Cerebellar nuclear complex (tissue), 1 donor: ENCODE results near the gene S100A6.
"Not testable (repeated sequence)": the region's sequence is repeated elsewhere in the genome, so short reads cannot be mapped to it uniquely, and the experiment has no call there.

ENCODE experiments used
- DNase-seq, 2 experiments: peaks; one replicate each; lab custom pipeline; 2025; lab: John Stamatoyannopoulos, UW

S100A6 gene

DNA sequence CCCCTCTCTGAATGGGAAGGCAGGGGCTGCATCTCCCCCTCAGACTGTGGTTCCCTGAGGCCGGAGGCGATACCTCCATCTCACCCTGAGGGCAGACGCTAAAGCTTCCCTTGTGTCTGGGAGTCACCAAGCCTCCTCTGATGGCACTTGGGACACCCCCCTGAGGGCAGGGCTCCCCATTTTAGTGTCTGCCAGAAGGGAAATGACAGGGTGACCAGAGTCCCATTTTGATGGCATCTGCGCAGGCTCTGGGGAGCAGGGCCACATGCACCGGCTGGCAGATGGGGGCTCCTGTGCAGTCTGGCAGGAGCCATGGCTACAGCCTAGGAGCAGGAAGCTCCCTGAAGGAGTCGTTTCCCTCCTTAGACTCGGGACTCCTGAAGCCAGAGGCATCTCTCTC, 28.2 kb upstream of the S100A6 start:
- DNase-seq = no peak

DNA sequence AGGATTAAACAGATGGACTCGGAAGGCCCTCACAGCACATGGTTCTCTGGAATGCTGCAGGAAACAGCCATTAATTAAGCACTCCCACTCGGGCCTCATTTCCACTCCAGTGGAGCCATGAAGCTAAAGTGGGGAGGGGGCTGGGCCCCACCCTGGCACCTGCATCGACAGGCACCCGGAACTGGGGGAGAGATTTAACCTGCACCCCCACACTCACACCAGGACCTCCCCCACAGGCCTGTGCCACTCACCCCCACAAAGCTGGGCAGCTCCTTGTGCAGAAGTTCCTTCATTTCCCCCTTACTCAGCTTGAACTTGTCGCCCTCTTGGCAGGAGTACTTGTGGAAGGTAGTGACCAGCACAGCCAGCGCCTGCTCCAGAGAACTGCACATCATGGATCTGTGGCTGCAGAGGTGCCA, 27.7 kb upstream of the S100A6 start:
- DNase-seq = no peak

DNA sequence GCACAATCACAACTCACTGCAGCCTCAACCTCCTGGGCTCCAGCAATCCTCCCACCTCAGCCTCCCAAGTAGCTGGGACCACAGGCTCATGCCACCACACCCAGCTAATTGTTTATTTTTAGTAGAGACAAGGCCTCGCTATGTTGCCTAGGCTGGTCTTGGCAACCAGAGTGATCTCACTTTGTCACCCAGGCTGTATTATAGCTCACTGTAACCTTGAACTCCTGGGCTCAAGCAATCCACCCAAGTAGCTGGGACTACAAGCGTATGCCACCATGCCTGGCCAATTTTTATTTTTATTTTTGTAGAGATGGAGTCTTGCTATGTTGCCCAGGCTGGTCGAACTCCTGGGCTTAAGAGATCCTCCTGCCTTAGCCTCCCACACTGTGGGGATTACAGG, 26.2 kb upstream of the S100A6 start:
- not testable (repeated sequence) for DNase-seq

DNA sequence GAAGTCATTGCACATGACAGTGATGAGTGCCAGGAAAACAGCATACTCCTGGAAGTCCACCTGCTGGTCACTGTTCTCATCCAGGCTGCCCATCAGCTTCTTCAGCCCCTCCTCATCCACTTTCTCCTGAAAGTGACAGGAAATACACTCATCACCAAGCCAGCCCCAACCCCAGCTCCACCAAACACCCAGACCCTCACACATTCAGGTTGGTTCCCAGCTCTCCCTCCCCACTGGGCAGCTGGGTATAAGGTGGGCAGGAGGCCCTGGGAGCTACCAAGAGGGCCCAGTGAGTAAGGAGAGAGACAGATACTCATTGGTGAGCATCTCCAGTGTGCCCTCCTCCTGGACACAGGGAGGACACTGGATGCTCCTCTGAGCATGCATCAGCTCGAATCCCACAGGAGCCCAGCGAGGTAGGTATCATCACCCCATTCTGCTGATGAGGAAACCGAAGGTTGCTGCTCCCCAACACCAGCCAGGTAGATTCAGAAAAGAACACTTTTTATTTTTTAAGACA, 25.7 kb upstream of the S100A6 start:
- DNase-seq = no peak

DNA sequence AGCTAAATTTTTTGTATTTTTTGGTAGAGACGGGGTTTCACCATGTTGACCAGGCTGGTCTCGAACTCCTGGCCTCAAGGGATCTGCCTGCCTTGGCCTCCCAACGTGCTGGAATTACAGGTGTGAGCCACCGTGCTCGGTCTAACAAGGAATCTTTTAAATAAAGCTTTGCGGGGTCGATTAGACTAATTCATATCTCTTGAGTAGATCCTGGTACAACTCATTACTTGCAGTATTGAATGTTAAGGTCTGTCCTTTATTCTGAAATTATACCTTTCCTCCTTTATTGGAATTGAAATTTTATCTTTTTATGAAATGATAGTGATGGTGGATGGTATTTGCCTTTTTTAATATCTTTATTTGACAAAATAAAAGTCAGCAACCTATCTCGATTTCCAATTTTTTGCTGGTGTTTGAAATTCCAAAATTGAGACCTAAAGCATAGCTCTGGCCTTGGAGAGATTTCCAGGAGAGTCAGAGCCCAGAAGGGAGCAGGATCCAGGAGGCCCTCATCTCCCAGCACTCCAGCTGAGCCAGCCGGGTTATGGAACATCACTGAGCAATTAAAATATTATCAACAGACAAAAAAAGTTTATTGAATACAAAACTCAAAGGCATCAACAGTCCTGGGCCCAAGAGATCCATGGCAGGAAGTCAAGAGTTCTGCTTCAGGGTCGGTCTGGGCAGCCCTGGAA, 25.1 kb upstream of the S100A6 start:
- DNase-seq = no peak

DNA sequence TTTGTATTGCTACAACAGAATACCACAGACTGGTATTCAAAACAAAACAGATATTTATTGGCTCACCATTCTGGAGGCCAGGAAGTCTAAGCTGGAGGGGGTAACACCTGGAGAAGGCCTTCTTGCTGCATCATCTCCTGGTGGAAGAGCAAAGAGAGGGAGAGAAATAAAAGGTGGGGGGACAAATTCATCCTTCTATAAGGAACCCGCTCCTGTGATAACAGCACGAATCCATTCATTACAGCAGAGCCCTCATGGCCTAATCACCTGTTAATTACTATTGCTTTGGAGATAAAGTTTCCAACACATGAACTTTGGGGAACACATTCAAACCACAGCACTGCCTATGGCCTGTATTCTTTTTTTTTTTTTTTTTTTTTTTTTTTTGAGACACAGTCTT, 24.4 kb upstream of the S100A6 start:
- no peak for DNase-seq

DNA sequence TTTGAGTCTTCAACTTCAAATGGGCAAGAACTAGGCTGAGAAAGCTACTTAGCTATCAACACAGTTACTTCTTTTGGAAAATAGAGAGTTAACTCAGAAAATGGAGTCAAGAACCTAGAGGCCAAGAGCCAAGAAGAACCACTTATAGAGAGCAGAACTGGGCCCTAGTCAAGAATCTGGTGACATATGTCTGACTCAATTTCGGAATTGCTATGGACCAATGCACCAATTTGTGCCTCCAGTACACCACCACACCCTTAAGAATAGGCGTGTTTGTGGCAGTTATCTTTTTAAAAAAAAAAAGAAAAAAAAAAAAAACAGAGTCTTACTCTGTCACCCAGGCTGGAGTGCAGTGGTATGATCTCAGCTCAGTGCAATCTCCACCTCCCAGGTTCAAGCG, 22.1 kb upstream of the S100A6 start:
- DNase-seq = no peak

DNA sequence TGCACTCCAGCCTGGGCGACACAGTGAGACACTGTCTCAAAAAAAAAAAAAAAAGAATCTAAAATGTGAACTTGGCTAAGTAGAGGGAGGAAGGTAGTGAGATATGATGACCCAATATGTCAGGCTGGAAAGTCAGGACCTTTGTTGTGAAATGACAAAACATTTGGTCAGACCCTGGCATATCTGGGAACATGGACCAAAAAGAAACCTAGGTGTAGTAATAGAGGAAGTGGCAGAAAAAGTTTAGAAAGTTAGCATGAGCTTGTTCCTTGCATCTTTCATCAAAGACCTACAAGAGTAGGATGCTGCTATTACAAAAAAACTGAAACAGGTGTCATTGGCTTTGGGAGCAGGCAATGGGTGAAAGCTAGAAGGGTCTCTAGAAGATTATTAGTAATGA, 20.6 kb upstream of the S100A6 start:
- DNase-seq = no peak

DNA sequence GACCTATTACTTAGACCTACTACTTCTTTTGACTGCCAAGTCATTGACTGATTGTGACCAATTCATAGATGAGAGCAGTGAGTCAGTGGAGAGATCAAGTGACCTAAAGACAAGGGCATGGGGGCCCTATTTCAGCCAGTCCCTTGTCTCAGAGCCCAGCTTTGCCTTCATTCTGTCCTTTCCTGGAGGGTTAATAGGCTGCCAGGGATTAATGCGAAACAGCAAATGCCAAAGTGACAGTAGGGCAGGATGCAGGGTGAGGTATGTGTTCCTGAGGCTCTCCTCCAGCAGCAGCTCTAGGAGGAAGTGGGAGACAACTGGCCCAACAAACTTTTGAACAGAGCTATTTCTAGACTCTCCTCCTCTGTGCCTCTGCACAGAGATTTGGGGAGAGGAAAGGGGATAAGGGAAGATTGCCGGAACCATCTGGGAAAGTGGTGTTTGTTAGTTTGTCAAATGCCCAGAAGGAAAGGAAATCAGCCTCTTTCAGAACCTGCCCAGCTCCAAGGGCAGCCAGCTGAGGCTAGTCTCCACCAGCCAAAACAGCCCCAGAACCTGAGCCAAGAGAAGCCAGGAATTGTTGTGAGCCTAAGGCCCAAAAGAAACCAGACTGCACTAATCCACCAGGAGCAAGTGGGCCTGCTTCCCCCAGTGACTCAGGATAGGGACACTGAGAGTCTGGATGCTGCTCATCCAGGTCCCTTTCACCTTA, 18.2 kb upstream of the S100A6 start:
- DNase-seq = no peak

DNA sequence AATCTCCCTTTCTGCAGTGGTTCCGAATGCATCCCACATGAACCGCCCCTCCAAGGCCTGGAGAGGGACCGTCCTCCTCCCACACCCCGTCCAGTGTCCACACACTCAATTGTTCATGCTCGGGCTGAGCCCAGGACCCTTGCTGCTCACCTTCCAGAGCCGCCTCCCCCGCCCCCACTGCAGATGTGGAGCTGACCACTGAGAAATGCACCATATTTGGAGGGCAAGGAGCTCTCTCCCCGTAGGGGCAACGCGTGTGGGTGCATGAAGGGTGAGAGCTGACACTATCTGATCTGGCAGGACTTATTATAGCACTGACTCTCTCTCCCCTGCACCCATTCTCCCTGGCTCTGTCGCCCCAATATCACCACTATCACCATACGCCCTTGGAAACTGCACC, 17.3 kb upstream of the S100A6 start:
- no peak for DNase-seq

DNA sequence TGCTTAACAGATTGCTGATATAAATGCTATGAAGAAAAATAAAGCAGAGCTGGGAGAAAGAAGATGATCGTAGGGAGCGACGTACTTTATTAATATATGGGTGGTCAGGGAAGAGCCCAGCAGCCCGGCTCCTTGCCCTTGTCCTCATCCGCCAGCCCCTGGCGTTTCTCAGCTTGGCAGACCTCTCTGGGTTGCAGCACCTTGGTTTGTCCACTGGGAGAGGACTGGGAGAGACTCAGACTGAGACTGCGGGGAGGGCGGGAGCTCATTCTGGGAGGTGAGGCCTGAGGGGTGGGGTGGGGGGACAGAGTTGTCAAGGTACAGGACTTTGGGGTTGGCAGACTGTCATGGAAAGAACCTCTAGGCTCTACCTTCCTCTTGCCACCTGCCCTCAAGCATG, 16.5 kb upstream of the S100A6 start:
- DNase-seq = no peak

DNA sequence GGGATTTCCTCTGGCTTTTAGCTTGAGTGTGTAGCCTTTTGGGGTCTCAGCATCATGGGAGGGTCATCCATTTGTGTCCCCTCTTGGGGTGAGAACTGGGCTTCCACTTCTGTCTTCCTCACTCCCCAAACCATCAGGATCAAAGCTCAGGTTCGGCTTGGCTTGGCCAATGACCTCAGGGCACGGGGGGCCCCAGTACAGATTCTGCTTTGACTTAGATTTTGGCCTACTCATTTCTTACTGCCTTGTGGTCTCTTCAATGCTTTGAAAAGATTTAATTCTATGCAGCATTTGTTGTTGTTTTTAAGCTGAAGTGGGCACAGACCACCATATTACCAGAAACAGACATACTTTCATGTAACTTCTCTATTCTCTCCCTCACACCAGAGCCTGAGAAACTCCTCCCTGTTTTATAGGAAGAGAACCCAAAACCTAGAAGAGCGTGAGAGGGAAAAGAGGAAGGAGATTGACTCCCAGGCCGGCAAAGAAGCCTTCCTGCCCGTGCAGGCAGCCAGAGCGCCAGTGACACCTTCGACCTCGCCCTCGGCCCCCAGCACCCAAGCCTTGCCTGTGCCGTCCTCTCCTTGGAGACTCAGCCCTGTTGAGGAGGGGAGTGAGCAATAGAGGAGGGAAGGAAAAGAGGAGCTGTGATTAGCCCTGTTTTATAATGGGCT, 15.2 kb upstream of the S100A6 start:
- no peak for DNase-seq

DNA sequence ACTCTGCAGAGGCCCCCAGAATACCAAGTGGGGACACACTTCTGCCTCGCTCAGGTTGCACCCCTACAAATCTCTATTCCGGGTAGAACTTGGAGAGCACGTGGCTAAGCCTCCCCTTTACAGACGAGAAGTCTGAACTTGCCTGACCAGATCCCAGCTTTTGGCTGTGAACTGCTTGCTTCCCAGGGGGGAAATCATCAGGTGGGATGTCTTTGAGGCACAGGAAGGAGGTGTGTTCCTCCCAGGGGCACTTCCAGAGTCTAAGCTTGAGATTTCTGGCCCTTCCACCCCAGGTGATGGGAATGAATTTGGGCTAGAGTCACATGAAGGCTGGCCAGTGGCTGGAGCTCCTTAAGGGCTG, 14.6 kb upstream of the S100A6 start:
- no peak for DNase-seq

DNA sequence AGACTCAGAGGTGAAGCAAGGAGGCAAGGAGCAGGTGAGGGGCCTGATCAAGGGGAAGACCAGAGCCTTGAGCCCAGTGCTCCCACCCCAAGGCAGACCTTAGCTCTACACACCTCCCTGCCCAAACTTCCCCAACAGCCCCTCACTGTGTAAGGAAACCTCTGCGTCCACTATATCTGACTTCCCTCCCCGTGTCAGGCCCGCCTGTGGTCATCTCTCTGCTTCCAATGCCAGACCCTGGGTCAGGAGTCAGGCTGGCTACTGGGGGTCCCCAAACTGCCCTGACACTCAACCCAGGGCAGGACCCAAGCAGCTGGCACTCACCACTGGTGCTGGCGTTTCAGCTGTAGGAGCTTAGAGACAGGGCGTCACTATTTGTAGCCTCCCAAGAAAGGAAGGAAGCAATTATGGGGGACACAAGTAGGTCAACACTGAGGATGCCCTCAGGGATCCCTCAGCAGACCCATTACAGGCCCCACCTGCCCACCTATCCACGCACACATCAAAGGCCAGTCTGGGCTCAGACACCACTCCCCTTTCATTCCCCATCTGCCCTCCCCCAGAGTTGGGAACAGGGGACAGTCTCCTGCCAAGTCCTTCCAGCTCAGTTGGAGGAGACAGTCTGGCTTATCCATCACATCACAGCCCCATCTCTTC, 14.1 kb upstream of the S100A6 start:
- no peak for DNase-seq

DNA sequence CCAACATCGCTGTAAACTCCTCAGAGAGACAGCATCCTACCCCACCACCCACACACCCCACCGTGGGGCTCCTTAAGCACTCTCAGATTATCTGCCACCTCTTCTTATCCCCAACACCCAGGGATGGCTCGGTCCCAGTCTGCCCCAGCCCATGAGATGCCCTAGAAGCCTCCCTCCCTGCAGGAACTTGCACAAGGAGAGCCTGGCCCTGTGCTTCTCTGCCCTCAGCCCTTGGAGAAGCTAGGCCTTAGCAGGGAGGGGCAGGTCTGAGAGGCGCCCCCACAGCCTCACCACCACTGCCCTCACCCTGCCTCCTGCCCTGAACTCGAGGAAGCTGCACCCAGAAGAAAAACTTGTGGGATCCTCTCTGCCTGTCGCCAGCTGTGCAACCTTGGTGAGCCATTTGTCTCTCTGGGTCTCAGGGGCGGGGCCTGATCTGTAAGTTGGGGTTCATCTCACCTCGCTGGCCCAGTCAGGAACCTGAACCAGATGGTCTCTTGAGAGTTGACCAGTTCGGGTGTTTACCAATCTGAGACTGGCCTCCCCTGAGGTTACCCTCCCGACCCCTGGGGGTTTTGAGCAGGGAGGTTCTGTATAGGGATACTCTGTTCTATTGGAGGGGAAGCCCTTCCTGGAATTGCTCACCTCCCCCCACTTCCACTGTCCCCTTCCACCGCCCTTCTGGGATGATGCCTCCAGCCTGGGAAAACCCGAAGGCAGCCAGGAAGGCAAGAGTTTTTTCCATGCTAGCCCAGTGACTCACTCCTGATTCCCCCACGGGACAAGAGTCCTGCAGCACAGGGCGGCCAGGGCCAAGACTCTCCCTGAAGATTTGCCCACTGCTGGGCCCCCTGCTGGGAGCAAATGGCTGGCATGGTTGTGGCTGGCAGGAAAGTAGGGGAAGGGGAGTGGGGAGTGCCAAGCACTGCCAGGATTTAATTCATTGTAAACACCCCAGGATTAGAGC, 13.2 kb upstream of the S100A6 start, which contains the start of gene S100A3:
S100A3 (minus strand) TSS at position 537 of the 967 bp plus-strand sequence. CDS start 773 bp downstream, outside the sequence.
- DNase-seq = no peak

DNA sequence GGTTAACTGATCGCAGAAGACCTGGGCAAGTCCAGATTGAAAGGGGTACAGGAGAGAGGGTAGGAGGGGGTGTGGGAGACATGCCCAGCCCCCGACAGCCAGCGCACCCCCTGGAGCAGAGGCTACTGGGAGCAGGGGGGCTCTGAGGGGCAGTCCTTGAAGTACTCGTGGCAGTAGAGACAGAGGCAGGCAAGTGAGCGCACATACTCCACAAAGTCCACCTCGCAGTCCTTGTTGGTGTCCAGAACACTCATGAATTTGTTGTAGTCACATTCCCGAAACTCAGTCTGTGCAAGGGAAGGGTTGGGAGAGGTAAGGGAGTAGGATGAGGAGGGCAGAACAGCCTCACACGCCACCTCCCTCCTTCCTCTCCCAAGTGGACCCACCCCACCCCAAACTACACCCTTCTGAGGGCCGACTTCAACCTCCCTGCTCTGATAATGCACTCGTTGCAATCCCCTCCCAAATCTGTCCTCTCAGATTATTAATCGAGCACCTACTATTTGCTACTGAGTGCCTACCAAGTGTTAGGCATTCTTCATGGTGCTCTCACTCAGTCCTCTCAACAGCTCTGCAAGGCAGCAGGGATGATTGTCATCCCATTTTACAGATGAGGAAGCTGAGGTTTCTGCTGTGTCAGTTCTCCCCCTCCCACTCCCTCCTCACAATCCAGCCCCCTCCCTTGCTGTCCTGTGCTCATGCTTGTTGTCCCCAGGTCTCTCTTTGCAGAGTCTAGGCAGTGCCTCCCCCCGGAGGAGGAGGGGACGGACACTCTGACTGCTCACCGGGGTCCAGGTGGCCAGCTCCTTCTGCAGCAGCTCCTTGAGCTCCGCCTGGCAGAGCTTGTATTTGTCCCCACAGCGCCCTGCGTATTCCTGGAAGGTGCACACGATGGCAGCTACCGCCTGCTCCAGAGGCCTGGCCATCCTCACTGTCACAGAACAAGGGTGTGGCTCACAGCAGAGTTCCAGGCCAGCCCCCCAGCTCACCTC, 12.1 kb upstream of the S100A6 start:
- no peak for DNase-seq

DNA sequence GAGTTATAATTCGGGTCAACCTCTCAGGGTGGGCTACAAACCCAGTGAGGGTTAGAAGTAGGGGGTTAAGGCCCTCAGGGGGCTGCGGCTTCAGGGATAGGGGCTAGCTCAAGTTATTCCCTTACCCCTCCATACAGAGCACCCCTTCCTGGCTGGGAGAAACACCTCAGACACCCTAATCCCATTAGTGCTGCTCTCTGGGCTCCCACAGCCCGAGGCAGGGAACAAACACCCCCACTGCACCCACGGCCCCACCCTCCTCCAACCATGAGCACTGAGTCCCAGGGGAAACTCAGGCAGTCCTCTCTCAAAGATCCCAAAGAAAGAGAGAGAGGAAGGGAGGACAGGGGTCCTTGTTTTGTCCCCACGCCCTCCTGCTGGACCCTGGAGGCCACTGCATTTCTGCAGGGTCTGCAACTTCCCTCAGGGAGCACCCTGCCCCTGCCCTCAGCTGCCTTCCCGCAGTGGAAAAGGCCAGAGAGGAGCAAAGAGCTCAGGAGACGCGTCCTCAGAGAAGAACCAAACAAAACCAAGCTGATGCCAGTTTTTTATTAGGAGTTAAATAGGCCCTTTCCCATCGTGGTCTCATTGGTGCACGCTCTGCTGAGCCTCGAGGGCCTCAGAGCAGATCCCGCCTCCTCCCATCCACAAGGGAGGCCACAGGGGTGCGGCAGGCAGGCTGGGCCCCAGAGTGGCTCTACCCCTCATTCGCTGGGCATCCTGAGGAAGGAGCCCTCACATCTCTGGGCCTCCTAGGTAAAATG, 11.2 kb upstream of the S100A6 start:
- DNase-seq = no peak

DNA sequence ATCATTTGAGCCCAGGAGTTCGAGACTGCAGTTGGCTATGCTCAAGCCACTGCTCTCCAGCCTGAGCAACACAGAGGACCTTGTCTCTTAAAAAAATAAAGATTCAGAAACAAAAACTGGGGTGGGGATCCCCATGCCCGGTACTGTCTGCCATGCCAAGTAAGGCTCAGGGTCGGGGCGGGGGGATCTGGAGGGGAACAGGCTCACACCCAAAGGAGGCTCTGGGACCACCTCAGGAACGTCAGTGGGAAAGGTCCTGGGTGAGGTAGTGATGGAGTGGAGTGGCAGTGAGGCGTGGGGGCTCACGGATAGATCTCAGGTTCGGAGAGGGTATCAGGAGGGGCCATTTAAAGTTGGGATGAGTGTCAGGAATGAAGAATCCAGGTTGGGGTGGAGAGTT, 10.6 kb upstream of the S100A6 start:
- no peak for DNase-seq
